Measurements from ENCODE around the gene SMIM45.

The SMIM45 gene

GRCh38 chr22:41902932-41903421, 49.0 kb upstream of the SMIM45 start:
- H3K4me1 ChIP-seq (ENCODE audit: control insufficient read depth, extremely low read depth, insufficient read depth, low read length), result no peaks in the 10 kb centered on the region
- no peak overlapping the region for H3K4me2 ChIP-seq (ENCODE audit: insufficient read depth, low read length)
- no peak overlapping the region for H3K4me3 ChIP-seq (replicated peaks in 1 of 3; ENCODE audit: insufficient read depth in 1 of 3, low read depth in 1 of 3, low read length in 3 of 3)
- BruUV-seq (replicated peaks), result no TSS peak
- intact Hi-C loops (cut with micrococcal nuclease), result no loop called here
- ChIA-PET CTCF (interaction anchor here (0.9 to 1.3 kb wide), 4 partner anchors 9 to 156 kb away, joined by 3 to 4 read pairs (median 3); no protein-coding TSS in a partner anchor), POLR2A (no interaction called here)
- no peaks in the 10 kb centered on the region for H3K27me3 ChIP-seq (ENCODE audit: control insufficient read depth in 2 of 2, insufficient read depth in 2 of 2, low read length in 2 of 2)
- TF ChIP-seq CTCF (IDR thresholded peaks at IDR 0.05; ENCODE audit: extremely low read depth in 1 of 2, insufficient read depth in 1 of 2, low read depth in 1 of 2, low read length in 2 of 2) (no peak), EZH2 (IDR thresholded peaks at IDR 0.05; ENCODE audit: borderline replicate concordance, low read depth, low read length, severe bottlenecking) (no peak), FOS (IDR thresholded peaks at IDR 0.05; ENCODE audit: borderline replicate concordance, insufficient read depth, low read length) (no peak)
- FAIRE-seq (no peak), DNase-seq (ENCODE audit: low read depth, low spot score) (no peak)
- H3K27ac ChIP-seq (ENCODE audit: insufficient read depth, low read depth, low read length), result no peak overlapping the region
- H3K79me2 ChIP-seq (ENCODE audit: control insufficient read depth, insufficient read depth, low read length), result no peaks in the 10 kb centered on the region
- no peaks in the 10 kb centered on the region for H4K20me1 ChIP-seq (replicated peaks; ENCODE audit: control insufficient read depth, extremely low read depth, insufficient read depth, low read length)
- H2AFZ ChIP-seq (ENCODE audit: low read depth, low read length), result no peak overlapping the region
- no peak overlapping the region for H3K9ac ChIP-seq (replicated peaks; ENCODE audit: extremely low read depth, insufficient read depth, low read length)
- H3K9me3 ChIP-seq (replicated peaks; ENCODE audit: control insufficient read depth, insufficient read depth, low read length), result no peaks in the 10 kb centered on the region
- H3K9me1 ChIP-seq (replicated peaks; ENCODE audit: control insufficient read depth, extremely low read depth, insufficient read depth, low read length), result no peaks in the 10 kb centered on the region
- peaks cover 23 to 51% of the 10 kb centered on the region in 2 experiments for H3K36me3 ChIP-seq (ENCODE audit: control insufficient read depth in 2 of 2, extremely low read depth in 1 of 2, insufficient read depth in 2 of 2, low read length in 2 of 2)
- dilution Hi-C loops (cut with MboI; ENCODE audit: extremely low pct_ligation_motif_present, low sequenced_read_pairs), result no loop called here

All from endothelial cell of umbilical vein (primary cell).